H1 (cell line): ENCODE measurements around the gene VPS13C. TPM values are rescaled to one million over a fixed set of nuclear protein-coding genes. Genes with fewer than 3 reads are reported as not detected.

Source experiments
- CTCF ChIA-PET: fragments of 300-600 bp; sonication (Branson Sonifier 250); formaldehyde crosslinking; loops from one replicate; lab custom pipeline; 2021; ENCODE audit not compliant: partially characterized antibody; lab: Charles Lee
- POLR2A ChIA-PET: fragments of 300-600 bp; sonication (Branson Sonifier 250); formaldehyde crosslinking; loops from one replicate; lab custom pipeline; 2021; ENCODE audit warnings: inconsistent platforms; ENCODE audit not compliant: partially characterized antibody; lab: Charles Lee
- DNase-seq, 2 experiments: peaks; one replicate each; pipeline versions ENCODE4 v3.0.0 to v3.0.0-alpha.2; 2010 to 2022; ENCODE audit warnings: low spot score in 2 of 2, low read depth in 1 of 2, mixed read lengths in 1 of 2
- FAIRE-seq: peaks from 2 replicates; lab custom pipeline; 2011; peaks lifted over from hg19 to GRCh38; lab: Jason Lieb, UNC
- H2AFZ ChIP-seq: 2 replicates; pipeline ENCODE4 v1.8.1; 2012; ENCODE audit warnings: low read length, inconsistent platforms
- H2AK5ac ChIP-seq: 2 replicates; pipeline ENCODE4 v1.6.1; 2013; ENCODE audit warnings: low read depth, low read length
- H2BK120ac ChIP-seq: replicated peaks from 2 replicates; pipeline ENCODE3; 2013; ENCODE audit warnings: low read depth, low read length, inconsistent platforms
- H2BK12ac ChIP-seq: 2 replicates; pipeline ENCODE4 v1.6.1; 2013; ENCODE audit warnings: low read depth, low read length
- H2BK15ac ChIP-seq: 2 replicates; pipeline ENCODE4 v1.6.1; 2013; ENCODE audit warnings: low read length
- H2BK20ac ChIP-seq: 2 replicates; pipeline ENCODE4 v1.6.1; 2013; ENCODE audit warnings: low read length
- H2BK5ac ChIP-seq: 2 replicates; pipeline ENCODE4 v1.6.1; 2013; ENCODE audit warnings: low read depth, low read length
- H3K14ac ChIP-seq: 2 replicates; pipeline ENCODE4 v1.6.1; 2013; ENCODE audit warnings: inconsistent platforms; ENCODE audit not compliant: insufficient read length
- H3K18ac ChIP-seq: 2 replicates; pipeline ENCODE4 v1.6.1; 2013; ENCODE audit warnings: low read length; ENCODE audit errors: extremely low read depth
- H3K23ac ChIP-seq: 2 replicates; pipeline ENCODE4 v1.6.1; 2013; ENCODE audit warnings: inconsistent platforms; ENCODE audit not compliant: insufficient read length
- H3K23me2 ChIP-seq: 2 replicates; pipeline ENCODE4 v1.6.1; 2013; ENCODE audit warnings: low read depth, low read length
- H3K27ac ChIP-seq: 2 replicates; pipeline ENCODE4 v1.6.1; 2011; ENCODE audit warnings: low read depth, low read length, inconsistent platforms
- H3K27me3 ChIP-seq, 4 experiments: replicated peaks in 1 of 4; 1 replicate in 1 of 4; 2 replicates in 3 of 4; pipeline versions ENCODE4 v1.6.1 to v1.8.1; 2011 to 2013; ENCODE audit warnings: low read length in 3 of 4, mild to moderate bottlenecking in 3 of 4, inconsistent platforms in 2 of 4, mixed read lengths in 2 of 4, moderate library complexity in 1 of 4; ENCODE audit not compliant: control insufficient read depth in 3 of 4, insufficient read depth in 3 of 4; ENCODE audit errors: extremely low read depth in 1 of 4
- H3K36me3 ChIP-seq, 4 experiments: 2 replicates each; pipeline versions ENCODE4 v1.6.1 to v1.8.1; 2011 to 2013; ENCODE audit warnings: mild to moderate bottlenecking in 4 of 4, low read length in 3 of 4, moderate library complexity in 2 of 4, control low read depth in 1 of 4, inconsistent platforms in 1 of 4; ENCODE audit not compliant: insufficient read depth in 4 of 4, control insufficient read depth in 2 of 4
- H3K4ac ChIP-seq: replicated peaks from 2 replicates; pipeline ENCODE3; 2013; ENCODE audit warnings: low read length, low read depth, mixed read lengths, inconsistent platforms; ENCODE audit not compliant: insufficient read length
- H3K4me1 ChIP-seq, 4 experiments: replicated peaks in 1 of 4; 1 replicate in 1 of 4; 2 replicates in 3 of 4; pipeline versions ENCODE4 v1.6.1 to v1.8.1; 2011 to 2013; ENCODE audit warnings: low read length in 3 of 4, inconsistent platforms in 2 of 4, mixed read lengths in 1 of 4; ENCODE audit not compliant: insufficient read depth in 4 of 4, control insufficient read depth in 3 of 4
- H3K4me2 ChIP-seq, 2 experiments: 2 replicates each; pipeline versions ENCODE4 v1.6.1 to v1.8.1; 2011 to 2013; ENCODE audit warnings: low read depth in 2 of 2, low read length in 2 of 2, control low read depth in 1 of 2, inconsistent platforms in 1 of 2, mild to moderate bottlenecking in 1 of 2; ENCODE audit not compliant: insufficient read depth in 1 of 2
- H3K4me3 ChIP-seq, 4 experiments: fragments of 200-600, 300-600 bp in 1 of 4; sonication (generic), shearing (Covaris generic), sonication (Bioruptor Twin) in 1 of 4; 2 replicates each; pipeline versions ENCODE4 v1.5.1 to v1.8.1; 2011 to 2016; ENCODE audit warnings: low read length in 4 of 4, low read depth in 3 of 4, control low read depth in 2 of 4, inconsistent platforms in 2 of 4, mild to moderate bottlenecking in 2 of 4, mixed read lengths in 1 of 4, moderate library complexity in 1 of 4; ENCODE audit not compliant: insufficient read depth in 2 of 4; ENCODE audit errors: extremely low read depth in 1 of 4
- H3K56ac ChIP-seq: replicated peaks from 2 replicates; pipeline ENCODE3; 2013; ENCODE audit warnings: low read depth, mild to moderate bottlenecking, mixed read lengths, low read length, inconsistent platforms; ENCODE audit not compliant: insufficient read length
- H3K79me1 ChIP-seq: 2 replicates; pipeline ENCODE4 v1.6.1; 2013; ENCODE audit warnings: low read depth, low read length, control low read depth
- H3K79me2 ChIP-seq, 2 experiments: 2 replicates each; pipeline versions ENCODE4 v1.6.1 to v1.8.1; 2012 to 2013; ENCODE audit warnings: low read length in 2 of 2, mild to moderate bottlenecking in 2 of 2, inconsistent platforms in 1 of 2; ENCODE audit not compliant: insufficient read depth in 2 of 2, control insufficient read depth in 1 of 2
- H3K9ac ChIP-seq, 4 experiments: replicated peaks in 1 of 4; 1 replicate in 1 of 4; 2 replicates in 3 of 4; pipeline versions ENCODE4 v1.6.1 to v1.8.1; 2011 to 2013; ENCODE audit warnings: low read depth in 3 of 4, low read length in 3 of 4, control low read depth in 2 of 4, mild to moderate bottlenecking in 2 of 4, moderate library complexity in 2 of 4, inconsistent platforms in 1 of 4; ENCODE audit errors: extremely low read depth in 1 of 4
- H3K9me3 ChIP-seq, 2 experiments: 2 replicates each; pipeline versions ENCODE4 v1.6.1 to v1.8.1; 2012 to 2013; ENCODE audit warnings: mild to moderate bottlenecking in 2 of 2, moderate library complexity in 2 of 2, control low read depth in 1 of 2, inconsistent platforms in 1 of 2, low read depth in 1 of 2, low read length in 1 of 2, mixed read lengths in 1 of 2; ENCODE audit not compliant: insufficient read depth in 2 of 2
- H4K20me1 ChIP-seq, 2 experiments: replicated peaks in 1 of 2; 2 replicates each; pipeline versions ENCODE3 to v1.8.1; 2011 to 2013; ENCODE audit warnings: inconsistent platforms in 2 of 2, low read length in 2 of 2, mild to moderate bottlenecking in 1 of 2; ENCODE audit not compliant: insufficient read depth in 2 of 2, control insufficient read depth in 1 of 2
- H4K5ac ChIP-seq: 2 replicates; pipeline ENCODE4 v1.6.1; 2013; ENCODE audit warnings: low read length, low read depth, mixed read lengths, inconsistent platforms; ENCODE audit not compliant: insufficient read length
- H4K8ac ChIP-seq: 2 replicates; pipeline ENCODE4 v1.8.0; 2013; ENCODE audit warnings: mild to moderate bottlenecking, moderate library complexity, low read length, inconsistent platforms; ENCODE audit not compliant: insufficient read depth; ENCODE audit errors: extremely low read depth
- H4K91ac ChIP-seq: replicated peaks from 2 replicates; pipeline ENCODE3; 2013; ENCODE audit warnings: low read length, mixed read lengths, inconsistent platforms; ENCODE audit not compliant: insufficient read length
- ASH2L ChIP-seq: fragments of 200-600, 300-600 bp; sonication (generic); IDR thresholded peaks from one replicate; pipeline ENCODE4 v1.7.1; 2017; ENCODE audit warnings: low read length
- BACH1 ChIP-seq: IDR thresholded peaks from 2 replicates; pipeline ENCODE4 v1.6.1; 2012; ENCODE audit warnings: low read length, improper control_type of control experiment
- EP300 ChIP-seq, 2 experiments: IDR thresholded peaks; 1 replicate in 1 of 2; 2 replicates in 1 of 2; pipeline ENCODE4 v1.6.1; 2011 to 2012; ENCODE audit warnings: low read depth in 2 of 2, low read length in 2 of 2, mild to moderate bottlenecking in 2 of 2, borderline replicate concordance in 1 of 2, inconsistent platforms in 1 of 2, moderate library complexity in 1 of 2
- FOSL1 ChIP-seq: IDR thresholded peaks from 2 replicates; pipeline ENCODE4 v1.6.1; 2011; ENCODE audit warnings: mild to moderate bottlenecking, low read depth, low read length, moderate library complexity; ENCODE audit not compliant: insufficient read depth
- HDAC6 ChIP-seq: IDR thresholded peaks from one replicate; pipeline ENCODE4 v1.7.1; 2012; ENCODE audit warnings: low read depth, mild to moderate bottlenecking, inconsistent platforms, low read length, moderate library complexity
- KDM5A ChIP-seq: fragments of 200-600 bp; IDR thresholded peaks from 2 replicates; pipeline ENCODE4 v1.7.1; 2012; ENCODE audit warnings: mild to moderate bottlenecking, low read length, inconsistent platforms, mixed read lengths
- POU5F1 ChIP-seq: IDR thresholded peaks from 2 replicates; pipeline ENCODE4 v1.6.1; 2011; ENCODE audit warnings: low read depth, mild to moderate bottlenecking, low read length, moderate library complexity
- SP2 ChIP-seq: IDR thresholded peaks from 2 replicates; pipeline ENCODE4 v1.6.1; 2012; ENCODE audit warnings: mild to moderate bottlenecking, low read length, inconsistent platforms
- ZNF274 ChIP-seq: IDR thresholded peaks from 2 replicates; pipeline ENCODE4 v1.7.0; 2012; ENCODE audit warnings: low read length, borderline replicate concordance; ENCODE audit errors: extremely low read depth
- WGBS, 2 experiments: shearing (Covaris generic) in 1 of 2; methylation state at CpG; one replicate each; pipeline versions ENCODE4 v1.1.6 to v1.1.7; 2013 to 2015; ENCODE audit warnings: low lambda C conversion rate in 2 of 2, mixed read lengths in 2 of 2, inconsistent platforms in 1 of 2, low coverage in 1 of 2, missing lambda C conversion rate in 1 of 2; ENCODE audit not compliant: insufficient replicate concordance in 2 of 2, insufficient coverage in 1 of 2, insufficient read length in 1 of 2; ENCODE audit errors: extremely low coverage in 1 of 2, missing lambda C conversion rate in 1 of 2; 5-methylcytosine and 5-hydroxymethylcytosine counted together
- polyA plus RNA-seq, 7 experiments: library from polyadenylated mRNA; depleted of rRNA in 3 of 7; stranded (reverse) in 5 of 7; unstranded in 2 of 7; fragments of >200 nt in 5 of 7; fragments of 200-250 nt in 2 of 7; gene quantifications; 1 replicate in 5 of 7; 2 replicates in 1 of 7; 4 replicates in 1 of 7; pipeline versions ENCODE4 v1.2.1 to v1.2.3, GENCODE V29; 2011 to 2013; ENCODE audit warnings: missing spikeins in 2 of 7, mixed read lengths in 2 of 7
- total RNA-seq: library from RNA; stranded (reverse); fragmentation: NEBNext Ultra II Directional; extraction: Animal tissue kit (Norgen Biotek cat#: 25700); gene quantifications from 2 replicates; pipeline ENCODE4 v1.2.1, GENCODE V29; 2021

The VPS13C gene
- total and polyA plus RNA-seq, 2 of the 8 experiments (the other 6 are each of a cell fraction or from before 2014, with no cell fraction given): 4.8 to 18.8 TPM

- H3K27ac ChIP-seq: no peak overlapping the region
- H3K18ac ChIP-seq: no peak overlapping the region
- H2AK5ac ChIP-seq: no peak overlapping the region
- H2BK120ac ChIP-seq: no peak overlapping the region
- H3K36me3 ChIP-seq: peaks cover 0 to 4% (median 0%) of the 10 kb centered on the region in 4 experiments; a peak in 2 of 8 replicates
- H2BK12ac ChIP-seq: no peak overlapping the region
- no peak overlapping the region for H3K56ac ChIP-seq
- no peak overlapping the region for H4K8ac ChIP-seq
- FAIRE-seq (no peak), DNase-seq (no peak)
- no peaks in the 10 kb centered on the region for H3K27me3 ChIP-seq
- no peak overlapping the region for H3K4ac ChIP-seq
- no peaks in the 10 kb centered on the region for H3K23me2 ChIP-seq
- no peak overlapping the region for H2BK5ac ChIP-seq
- no peak overlapping the region for H3K4me2 ChIP-seq
- no peaks in the 10 kb centered on the region for H3K79me2 ChIP-seq
- no peak overlapping the region for H4K91ac ChIP-seq
- CTCF ChIA-PET: no interaction called here
- WGBS, 2 experiments: 82% methylated on average over 3 of the region's 3 CpGs; no CpG with 5 or more reads in 1 of the 2 experiments
- H4K5ac ChIP-seq: no peak overlapping the region
- H2BK20ac ChIP-seq: no peak overlapping the region
- H3K14ac ChIP-seq: no peak overlapping the region
- POLR2A ChIA-PET: no interaction called here
- H4K20me1 ChIP-seq: peaks cover 0 to 2% of the 10 kb centered on the region in 2 experiments
- no peak for TF ChIP-seq ZNF274
- TF ChIP-seq SP2: no peak
- TF ChIP-seq BACH1: no peak
- TF ChIP-seq EP300 (IDR thresholded peaks at IDR 0.05; ENCODE audit: borderline replicate concordance in 1 of 2, low read depth in 2 of 2, low read length in 2 of 2): no peak
- no peak for TF ChIP-seq POU5F1
- TF ChIP-seq HDAC6: no peak
- TF ChIP-seq FOSL1: no peak
- no peak for TF ChIP-seq ASH2L
- TF ChIP-seq KDM5A: no peak
- TF ChIP-seq, all 59 proteins: peak for 0
- no peak overlapping the region for H3K4me3 ChIP-seq
- H2BK15ac ChIP-seq: no peak overlapping the region
- no peak overlapping the region for H3K23ac ChIP-seq
- no peak overlapping the region for H2AFZ ChIP-seq
- H3K9ac ChIP-seq: no peak overlapping the region
- H3K79me1 ChIP-seq: no peaks in the 10 kb centered on the region
- H3K9me3 ChIP-seq: no peaks in the 10 kb centered on the region
- no peaks in the 10 kb centered on the region for H3K4me1 ChIP-seq
These were observed 77.2 kb downstream of the VPS13C start for GRCh38 chr15:61983081-61983480.
